ENCODE results near the gene ACTG2.
A peak's percentile ranks its signal among the peaks of the same experiment; 100 is the strongest.
"Not testable (repeated sequence)": the region's sequence is repeated elsewhere in the genome, so short reads cannot be mapped to it uniquely, and the experiment has no call there.

Gene ACTG2

GRCh38 chr2:73937899-73938298 lies 45.1 kb downstream of the ACTG2 start:
- DNase-seq, result no peak

GRCh38 chr2:73938718-73939352 lies 46.0 kb downstream of the ACTG2 start:
- no peak for DNase-seq

DNA sequence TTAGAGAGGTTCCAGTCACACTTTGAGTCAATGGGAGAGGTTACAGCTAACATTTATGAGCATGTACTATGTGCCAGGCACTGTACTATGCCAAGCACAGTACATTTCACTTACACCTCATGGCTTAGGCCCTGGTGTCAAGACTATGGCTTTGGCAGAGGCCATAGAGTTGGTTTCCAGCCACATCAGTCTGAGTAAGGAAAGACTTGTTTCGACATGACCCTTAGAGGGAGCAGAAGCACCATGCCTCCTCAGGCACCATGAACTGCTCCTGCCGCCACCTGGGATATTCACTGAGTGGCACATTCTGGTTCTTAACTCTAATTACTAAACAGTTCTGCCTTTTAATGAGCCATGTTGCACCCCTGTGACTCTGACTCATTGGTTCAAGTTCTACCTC lies 46.6 kb downstream of the ACTG2 start:
- DNase-seq, result peak; percentile 12 to 33

DNA sequence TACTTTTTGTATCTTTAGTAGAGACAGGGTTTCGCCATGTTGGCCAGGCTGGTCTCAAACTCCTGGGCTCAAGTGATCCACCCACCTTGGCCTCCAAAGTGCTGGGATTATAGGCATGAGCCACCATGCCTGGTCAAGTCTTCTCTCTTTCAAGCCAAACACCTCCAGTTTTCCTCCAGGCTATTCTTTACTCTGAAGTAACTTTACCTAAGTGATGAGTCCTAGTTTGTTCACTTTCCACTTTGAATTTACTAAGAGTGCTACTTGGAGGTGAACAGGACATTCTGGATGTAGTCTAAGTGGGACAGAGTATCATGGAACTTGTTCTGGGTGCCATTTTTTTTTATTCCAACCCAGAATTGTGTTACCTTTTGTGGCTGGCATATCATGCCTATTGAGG lies 47.3 kb downstream of the ACTG2 start:
- DNase-seq, result not testable (repeated sequence)

DNA sequence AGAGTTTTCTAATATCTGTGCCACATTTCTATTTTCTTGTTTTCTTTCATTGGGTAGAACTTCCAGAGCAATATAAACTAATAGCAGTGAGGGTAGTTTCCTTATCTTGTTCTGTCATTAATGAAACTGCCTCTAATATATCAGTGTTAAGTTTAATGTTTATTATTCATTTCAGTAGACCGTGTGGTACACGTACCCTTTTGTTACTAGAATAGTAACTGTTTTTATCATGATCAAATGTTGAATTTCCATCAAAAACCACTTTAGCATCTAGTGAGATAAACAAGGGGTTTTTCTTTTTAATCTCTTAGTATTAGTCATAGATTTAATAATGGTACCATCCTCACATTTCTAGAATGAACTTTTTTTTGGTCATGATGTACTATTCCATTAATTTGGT lies 49.9 kb downstream of the ACTG2 start:
- no peak for DNase-seq

- no peak for DNase-seq
These were observed 51.9 kb downstream of the ACTG2 start for GRCh38 chr2:73944714-73945113.

DNA sequence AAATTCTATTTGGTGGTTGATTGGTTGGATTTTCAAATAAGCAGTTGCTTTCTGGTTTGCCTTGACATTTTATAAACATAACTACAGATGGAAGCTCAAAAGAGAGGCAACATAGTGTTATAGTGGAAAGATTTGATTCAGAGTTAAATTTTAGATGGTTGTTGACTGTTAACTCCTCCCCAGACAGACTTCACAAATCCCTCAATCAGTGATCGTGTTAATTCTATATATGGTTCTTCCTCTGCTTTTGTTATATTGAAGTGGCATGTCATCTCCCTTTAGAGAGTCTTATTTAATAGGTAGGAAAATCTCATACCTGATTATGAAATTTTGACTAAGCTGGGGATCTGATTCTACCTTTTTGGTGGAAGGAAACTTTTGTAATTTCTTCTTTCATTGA lies 53.4 kb downstream of the ACTG2 start:
- DNase-seq, result no peak

DNA sequence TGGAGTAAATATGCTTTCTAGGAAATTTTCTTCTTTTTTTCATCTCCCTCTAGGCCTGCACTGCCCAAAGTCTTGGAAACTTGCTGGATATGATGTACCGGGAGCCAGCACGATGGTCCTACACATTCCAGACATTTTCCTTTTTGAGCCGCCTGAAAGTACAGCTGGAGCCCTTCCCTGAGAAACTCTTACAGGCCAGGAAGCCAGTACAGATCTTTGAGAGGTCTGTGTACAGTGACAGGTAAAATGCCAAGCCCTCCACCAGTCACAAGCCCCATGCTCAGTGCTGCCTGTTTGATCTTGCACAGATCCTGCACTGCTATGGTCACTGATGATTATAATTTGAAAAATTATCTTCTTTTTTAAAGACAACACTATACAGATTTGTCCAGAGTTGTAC lies 53.9 kb downstream of the ACTG2 start:
- DNase-seq, result no peak

GRCh38 chr2:73947412-73948018 lies 54.7 kb downstream of the ACTG2 start:
- no peak for DNase-seq

DNA sequence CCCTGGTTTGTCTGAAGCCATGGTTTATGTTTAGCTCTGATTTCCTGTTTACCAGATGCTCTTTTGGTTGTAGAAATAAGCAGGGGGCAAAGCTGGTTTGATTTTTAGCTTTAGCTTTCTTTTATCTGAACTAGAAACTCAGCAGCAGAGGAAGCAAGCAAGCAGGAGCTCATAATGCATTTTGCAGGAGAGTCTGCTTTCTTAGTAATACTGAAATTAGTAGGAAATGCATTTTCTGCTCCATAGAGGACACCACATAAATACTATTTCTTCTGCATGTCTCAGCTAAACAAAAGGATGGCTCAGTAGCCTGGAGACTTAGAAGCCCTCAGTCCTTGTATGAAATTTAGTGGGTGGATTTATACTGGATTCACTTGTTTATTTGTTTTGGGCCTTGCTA lies 57.0 kb downstream of the ACTG2 start:
- DNase-seq, result no peak

- peak in 1 of 2 donors; percentile 37 for DNase-seq
These were observed 60.0 kb downstream of the ACTG2 start for GRCh38 chr2:73952499-73953446.

GRCh38 chr2:73956218-73956865 lies 63.5 kb downstream of the ACTG2 start:
- DNase-seq, result no peak

DNA sequence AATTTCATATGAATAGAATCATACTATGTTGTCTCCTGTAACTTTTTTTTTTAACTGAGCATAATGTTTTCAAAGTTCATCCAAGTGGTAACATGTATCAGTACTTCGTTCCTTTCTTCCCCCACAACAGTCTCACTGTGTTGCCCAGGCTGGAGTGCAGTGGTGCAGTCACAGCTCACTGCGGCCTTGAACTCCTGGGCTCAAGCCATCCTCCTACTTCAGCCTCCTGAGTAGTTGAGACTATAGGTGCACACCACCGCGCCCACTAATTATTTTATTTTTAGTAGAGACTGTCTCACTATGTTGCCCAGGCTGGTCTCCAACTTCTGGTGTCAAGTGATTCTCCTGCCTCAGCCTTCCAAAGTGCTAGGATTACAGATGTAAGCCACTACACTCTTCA lies 68.5 kb downstream of the ACTG2 start:
- DNase-seq, result no peak

DNA sequence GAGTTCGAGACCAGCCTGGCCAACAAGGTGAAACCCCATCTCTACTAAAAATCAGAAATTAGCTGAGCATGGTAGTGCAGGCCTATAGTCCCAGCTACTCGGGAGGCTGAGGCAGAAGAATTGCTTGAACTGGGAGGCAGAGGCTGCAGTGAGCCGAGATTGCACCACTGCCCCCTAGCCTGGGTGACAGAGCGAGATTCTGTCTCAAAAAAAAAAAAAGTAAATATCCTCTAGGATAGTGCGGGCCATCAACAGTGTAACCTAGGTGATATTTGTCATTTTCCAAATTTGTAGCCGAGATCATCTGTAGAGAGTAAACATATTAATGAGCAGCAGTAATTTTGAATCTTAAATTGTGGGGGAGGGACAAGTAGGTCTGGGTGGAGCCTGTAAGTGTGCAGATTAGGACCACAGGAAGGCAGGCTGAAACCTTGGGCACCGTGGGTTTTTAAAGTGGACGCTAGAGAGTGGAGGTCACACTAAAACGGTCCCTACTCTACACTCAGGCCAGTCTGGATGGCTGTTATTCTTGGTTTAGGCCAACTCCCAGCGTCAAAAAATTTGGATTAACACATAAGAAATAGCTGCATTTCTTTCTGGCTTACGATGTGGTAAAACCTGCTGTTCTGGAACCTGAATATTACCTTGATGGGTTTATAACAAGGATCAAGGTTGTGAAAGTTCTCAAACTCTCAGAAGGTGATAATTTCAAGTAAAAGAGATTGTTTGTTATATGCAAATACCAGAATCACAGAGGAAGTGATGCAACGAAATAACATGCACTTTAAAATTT lies 69.2 kb downstream of the ACTG2 start:
- no peak for DNase-seq

DNA sequence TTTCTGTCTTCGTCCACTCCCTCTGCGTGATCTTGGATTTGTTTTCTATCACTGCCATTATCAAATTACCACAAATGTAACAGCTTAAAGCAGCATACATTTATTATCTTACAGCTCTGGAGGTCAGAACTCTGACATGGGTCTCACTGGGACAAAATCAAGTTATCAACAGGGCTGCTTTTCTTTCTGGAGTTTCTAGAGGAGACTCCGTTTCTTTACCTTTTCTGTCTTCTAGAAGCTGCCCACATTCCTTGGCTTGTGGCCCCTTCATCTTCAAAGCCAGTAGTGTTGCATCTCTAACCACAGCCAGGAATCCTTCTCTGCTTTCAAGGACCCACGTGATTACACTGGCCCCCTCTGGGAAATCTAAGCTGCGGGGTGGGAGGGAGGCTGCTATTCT lies 70.0 kb downstream of the ACTG2 start:
- no peak for DNase-seq

- DNase-seq, result peak in 1 of 2 donors; percentile 12
These were observed 70.7 kb downstream of the ACTG2 start for GRCh38 chr2:73963385-73964120.

- DNase-seq, result no peak
These were observed 71.4 kb downstream of the ACTG2 start for GRCh38 chr2:73964223-73964622.

DNA sequence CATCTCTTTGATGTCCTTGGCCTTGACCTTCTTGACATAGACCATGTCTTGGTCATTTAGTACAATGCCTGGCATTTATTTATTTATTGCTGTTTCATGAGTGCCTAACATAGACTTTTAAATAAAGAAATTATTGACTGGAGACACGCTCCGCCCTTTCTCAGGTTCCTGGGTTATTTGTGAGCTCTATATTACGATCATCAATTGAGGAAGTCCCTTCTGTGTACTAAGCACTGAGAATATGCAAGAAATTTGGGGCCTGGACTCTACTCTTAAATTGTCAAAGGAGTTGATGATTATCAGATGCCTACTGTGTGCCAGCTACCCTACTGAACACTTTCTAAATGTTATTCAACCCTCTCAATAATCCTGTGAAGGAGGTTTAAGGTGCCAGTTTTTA lies 72.2 kb downstream of the ACTG2 start:
- no peak for DNase-seq

DNA sequence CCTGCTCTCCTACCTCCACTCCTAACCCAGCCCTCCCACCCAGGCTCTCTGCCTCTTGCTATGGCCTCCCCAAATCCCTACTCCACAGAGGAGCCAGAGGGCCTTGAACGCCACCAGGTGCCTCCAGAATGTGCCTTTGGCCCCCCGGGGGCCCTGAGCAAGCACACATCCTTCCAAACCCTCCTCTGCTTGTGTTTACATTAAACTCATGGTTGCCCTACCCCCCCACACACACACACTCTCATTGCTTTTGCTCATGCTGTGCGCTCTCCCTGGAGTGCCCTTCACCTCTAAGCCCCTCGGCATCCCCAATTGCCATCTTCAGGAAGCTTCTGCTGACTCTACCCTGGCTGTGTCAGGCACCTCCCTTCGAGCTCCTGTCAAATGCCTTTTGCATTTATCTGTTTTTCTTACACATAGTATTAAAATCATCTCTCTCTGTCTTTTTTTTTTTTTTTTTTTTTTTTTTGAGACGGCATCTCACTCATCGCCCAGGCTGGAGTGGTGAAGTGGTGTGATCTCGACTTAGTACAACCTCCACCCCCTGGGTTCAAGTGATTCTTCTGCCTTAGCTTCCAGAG lies 75.6 kb downstream of the ACTG2 start:
- no peak for DNase-seq

- no peak for DNase-seq
These were observed 76.5 kb downstream of the ACTG2 start for GRCh38 chr2:73969356-73969755.

Data from CD4-positive, alpha-beta T cell treated with Interferon alpha-2 for 1 hour (primary cell).